ENCODE measurements around the gene ALKBH2.

Gene ALKBH2

GRCh38 chr12:109093022-109093918 lies at the start of gene ALKBH2:
TSS of gene ALKBH2 (minus strand) at chr12:109093472. CDS start at chr12:109092786, 686 bp downstream.
- peak; percentile 97 for DNase-seq

- DNase-seq = no peak
Measured at GRCh38 chr12:109140560-109140959, 47.3 kb upstream of the ALKBH2 start.

GRCh38 chr12:109139791-109140190 lies 46.5 kb upstream of the ALKBH2 start:
- no peak for DNase-seq

- no peak for DNase-seq
Measured at GRCh38 chr12:109139360-109139759, 46.1 kb upstream of the ALKBH2 start.

- DNase-seq = no peak
Measured at GRCh38 chr12:109137055-109137454, 43.8 kb upstream of the ALKBH2 start.

GRCh38 chr12:109134186-109134917 lies 41.1 kb upstream of the ALKBH2 start:
- peak; percentile 35 for DNase-seq

- no peak for DNase-seq
Measured at GRCh38 chr12:109131154-109132050, 38.1 kb upstream of the ALKBH2 start.

GRCh38 chr12:109130297-109131153 lies 37.3 kb upstream of the ALKBH2 start:
- no peak for DNase-seq

GRCh38 chr12:109127533-109128242 lies 34.4 kb upstream of the ALKBH2 start:
- DNase-seq = no peak

- no peak for DNase-seq
Measured at GRCh38 chr12:109126784-109127183, 33.5 kb upstream of the ALKBH2 start.

GRCh38 chr12:109125791-109126190 lies 32.5 kb upstream of the ALKBH2 start:
- no peak for DNase-seq

GRCh38 chr12:109124878-109125648 lies 31.8 kb upstream of the ALKBH2 start:
- DNase-seq = no peak

GRCh38 chr12:109121346-109121880 lies 28.1 kb upstream of the ALKBH2 start:
- DNase-seq = no peak

GRCh38 chr12:109120557-109120956 lies 27.3 kb upstream of the ALKBH2 start:
- no peak for DNase-seq

- no peak for DNase-seq
Measured at GRCh38 chr12:109120095-109120494, 26.8 kb upstream of the ALKBH2 start.

GRCh38 chr12:109116611-109116949 lies 23.3 kb upstream of the ALKBH2 start:
- DNase-seq = no peak

- peak; percentile 52 for DNase-seq
Measured at GRCh38 chr12:109115758-109116610, 22.7 kb upstream of the ALKBH2 start, which contains the start of gene ACACB. TSS of gene ACACB (plus strand) at chr12:109116587. CDS start at chr12:109139406, 22,819 bp downstream.

GRCh38 chr12:109115404-109115757 lies 22.1 kb upstream of the ALKBH2 start:
- no peak for DNase-seq

GRCh38 chr12:109114644-109115043 lies 21.4 kb upstream of the ALKBH2 start:
- DNase-seq = no peak
